Body of pancreas (tissue), 4 donors: ENCODE measurements around the gene ARHGAP42.

Source experiments
- CTCF ChIP-seq, 7 experiments: fragments of 450-650 bp in 4 of 7; fragments of 200-600 bp in 3 of 7; sonication (generic) in 3 of 7; IDR thresholded peaks; one replicate each; pipeline ENCODE4 v1.5.1; 2016 to 2019; ENCODE audit warnings: antibody characterized with exemption in 7 of 7
- POLR2A ChIP-seq, 3 donors: fragments of 450-650 bp; IDR thresholded peaks; one replicate each; pipeline ENCODE4 v1.6.1; 2016; ENCODE audit warnings: antibody characterized with exemption in 3 of 3, mild to moderate bottlenecking in 2 of 3

- TF ChIP-seq CTCF (IDR thresholded peaks at IDR 0.05) (no peak), POLR2A (IDR thresholded peaks at IDR 0.05) (no peak)
Observed at GRCh38 chr11:100929377-100929776, 242.3 kb downstream of the ARHGAP42 start.
